Bronchial epithelial cell (primary cell): ENCODE results near the gene DCP1B. TPM values are rescaled to one million over a fixed set of nuclear protein-coding genes. Genes with fewer than 3 reads are reported as not detected.

Experiments
- DNase-seq: peaks from one replicate; pipeline ENCODE4 v3.0.0-alpha.2; 2010; ENCODE audit warnings: low read depth
- FAIRE-seq: peaks from 2 replicates; lab custom pipeline; 2011; peaks lifted over from hg19 to GRCh38; lab: Jason Lieb, UNC
- H3K27me3 ChIP-seq: 2 replicates; pipeline ENCODE4 v1.5.1; 2011; ENCODE audit warnings: low read length; ENCODE audit not compliant: control insufficient read depth, insufficient read depth
- H3K36me3 ChIP-seq: 2 replicates; pipeline ENCODE4 v1.5.1; 2011; ENCODE audit warnings: low read length; ENCODE audit not compliant: control insufficient read depth, insufficient read depth
- H3K4me3 ChIP-seq: 2 replicates; pipeline ENCODE4 v1.5.1; 2011; ENCODE audit warnings: mild to moderate bottlenecking, low read depth, low read length, control low read depth
- total RNA-seq: library from RNA; depleted of rRNA; stranded (reverse); fragments of >200 nt; gene quantifications from 2 replicates; pipeline ENCODE4 v1.2.1, GENCODE V29; 2014
- TF ChIP-seq, protein P1 (sequence below): IDR thresholded peaks from 2 replicates; pipeline ENCODE4 v1.5.1; 2011; ENCODE audit warnings: mild to moderate bottlenecking, moderate library complexity, low read length, control low read depth, inconsistent platforms; ENCODE audit not compliant: insufficient read depth, severe bottlenecking

Gene DCP1B
- total RNA-seq, 1 donor from 2014 or later = 1.3 TPM

DNA sequence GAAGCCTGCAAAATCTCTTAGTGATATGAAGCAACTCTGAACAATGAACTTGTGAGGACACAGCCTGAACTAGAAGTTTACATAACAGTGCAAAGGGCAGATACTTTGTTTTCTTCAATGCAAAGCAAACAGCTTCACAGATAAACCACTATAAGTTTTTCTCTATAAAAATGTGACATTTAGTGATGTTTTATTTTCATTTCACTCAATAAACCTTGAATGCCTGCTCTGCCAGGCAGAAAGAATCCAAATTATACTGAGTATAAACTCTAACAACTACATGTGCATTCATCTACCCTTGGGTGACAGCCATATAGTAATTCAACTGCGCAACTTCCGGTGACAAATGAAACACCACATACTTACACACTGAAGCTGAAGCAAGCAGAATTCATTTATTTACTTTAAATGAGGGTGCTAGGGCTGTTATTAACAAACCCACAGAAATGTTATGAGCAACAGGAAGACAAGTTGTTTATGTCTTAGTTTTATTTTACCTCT lies 10.3 kb downstream of the DCP1B start:
- FAIRE-seq = no peak
- peaks cover 1% of the 10 kb centered on the region for H3K36me3 ChIP-seq
- TF ChIP-seq, protein P1, sequence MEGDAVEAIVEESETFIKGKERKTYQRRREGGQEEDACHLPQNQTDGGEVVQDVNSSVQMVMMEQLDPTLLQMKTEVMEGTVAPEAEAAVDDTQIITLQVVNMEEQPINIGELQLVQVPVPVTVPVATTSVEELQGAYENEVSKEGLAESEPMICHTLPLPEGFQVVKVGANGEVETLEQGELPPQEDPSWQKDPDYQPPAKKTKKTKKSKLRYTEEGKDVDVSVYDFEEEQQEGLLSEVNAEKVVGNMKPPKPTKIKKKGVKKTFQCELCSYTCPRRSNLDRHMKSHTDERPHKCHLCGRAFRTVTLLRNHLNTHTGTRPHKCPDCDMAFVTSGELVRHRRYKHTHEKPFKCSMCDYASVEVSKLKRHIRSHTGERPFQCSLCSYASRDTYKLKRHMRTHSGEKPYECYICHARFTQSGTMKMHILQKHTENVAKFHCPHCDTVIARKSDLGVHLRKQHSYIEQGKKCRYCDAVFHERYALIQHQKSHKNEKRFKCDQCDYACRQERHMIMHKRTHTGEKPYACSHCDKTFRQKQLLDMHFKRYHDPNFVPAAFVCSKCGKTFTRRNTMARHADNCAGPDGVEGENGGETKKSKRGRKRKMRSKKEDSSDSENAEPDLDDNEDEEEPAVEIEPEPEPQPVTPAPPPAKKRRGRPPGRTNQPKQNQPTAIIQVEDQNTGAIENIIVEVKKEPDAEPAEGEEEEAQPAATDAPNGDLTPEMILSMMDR = no peak
- DNase-seq = peak; percentile 66
- no peak overlapping the region for H3K4me3 ChIP-seq
- H3K27me3 ChIP-seq = no peaks in the 10 kb centered on the region

GRCh38 chr12:1993341-1993740 lies 10.9 kb downstream of the DCP1B start:
- Histone ChIP-seq H3K27me3 (no peaks in the 10 kb centered on the region), H3K4me3 (no peak overlapping the region), H3K36me3 (peaks cover 1% of the 10 kb centered on the region)
- peak; percentile 96 for DNase-seq
- TF ChIP-seq, protein P1 = no peak
- no peak for FAIRE-seq

- Histone ChIP-seq H3K27me3 (no peaks in the 10 kb centered on the region), H3K4me3 (no peak overlapping the region), H3K36me3 (peaks cover 1% of the 10 kb centered on the region)
- TF ChIP-seq, protein P1 = no peak
- FAIRE-seq (no peak), DNase-seq (no peak)
Measured at GRCh38 chr12:1992732-1993131, 11.5 kb downstream of the DCP1B start.

GRCh38 chr12:1989111-1989510 lies 15.1 kb downstream of the DCP1B start:
- Histone ChIP-seq H3K36me3 (no peaks in the 10 kb centered on the region), H3K27me3 (no peaks in the 10 kb centered on the region), H3K4me3 (no peak overlapping the region)
- FAIRE-seq = no peak
- no peak for DNase-seq
- TF ChIP-seq, protein P1 = no peak

DNA sequence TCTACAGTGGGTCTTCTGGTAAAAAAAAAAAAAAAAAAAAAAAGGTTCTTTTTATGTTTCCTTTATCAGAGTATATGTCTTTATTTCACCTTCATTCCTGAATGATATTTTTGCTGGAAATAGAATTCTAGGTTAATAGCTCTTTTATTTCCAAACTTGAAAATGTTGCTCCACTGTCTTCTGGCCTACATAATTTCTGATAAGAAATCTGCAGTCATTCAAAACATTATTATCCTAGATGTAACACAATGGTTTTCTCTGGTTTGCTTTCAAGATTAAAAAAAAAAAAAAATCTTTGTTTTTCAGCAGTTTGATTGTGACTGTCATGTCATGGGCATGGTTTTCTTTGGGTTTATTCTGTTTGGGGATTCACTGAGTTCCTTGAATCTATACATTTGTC lies 19.5 kb downstream of the DCP1B start:
- no peak for DNase-seq
- TF ChIP-seq, protein P1 = no peak
- FAIRE-seq = no peak
- Histone ChIP-seq H3K36me3 (no peaks in the 10 kb centered on the region), H3K27me3 (no peaks in the 10 kb centered on the region), H3K4me3 (no peak overlapping the region)

GRCh38 chr12:1980282-1980681 lies 24.0 kb downstream of the DCP1B start:
- Histone ChIP-seq H3K36me3 (no peaks in the 10 kb centered on the region), H3K4me3 (no peak overlapping the region), H3K27me3 (no peaks in the 10 kb centered on the region)
- TF ChIP-seq, protein P1 = no peak
- DNase-seq (no peak), FAIRE-seq (no peak)
